T47D (cell line): Measurements from ENCODE around the gene CCDC127.
A peak's percentile ranks its signal among the peaks of the same experiment; 100 is the strongest.

Experiments
- DNase-seq, 2 experiments: peaks; one replicate each; pipeline versions ENCODE4 v3.0.0 to v3.0.0-alpha.2; 2011 to 2012; ENCODE audit warnings: low read depth in 1 of 2, low spot score in 1 of 2
- JUND ChIP-seq: IDR thresholded peaks from 2 replicates; pipeline ENCODE4 v1.6.1; 2012; ENCODE audit warnings: low read depth
- in situ Hi-C: cut with HindIII; loops from 2 replicates; pipeline ENCODE4 v1.10.0; 2016; ENCODE audit warnings: low sequenced_read_pairs, low pct_unique_long_range_greater_than_20kb

The CCDC127 gene

DNA sequence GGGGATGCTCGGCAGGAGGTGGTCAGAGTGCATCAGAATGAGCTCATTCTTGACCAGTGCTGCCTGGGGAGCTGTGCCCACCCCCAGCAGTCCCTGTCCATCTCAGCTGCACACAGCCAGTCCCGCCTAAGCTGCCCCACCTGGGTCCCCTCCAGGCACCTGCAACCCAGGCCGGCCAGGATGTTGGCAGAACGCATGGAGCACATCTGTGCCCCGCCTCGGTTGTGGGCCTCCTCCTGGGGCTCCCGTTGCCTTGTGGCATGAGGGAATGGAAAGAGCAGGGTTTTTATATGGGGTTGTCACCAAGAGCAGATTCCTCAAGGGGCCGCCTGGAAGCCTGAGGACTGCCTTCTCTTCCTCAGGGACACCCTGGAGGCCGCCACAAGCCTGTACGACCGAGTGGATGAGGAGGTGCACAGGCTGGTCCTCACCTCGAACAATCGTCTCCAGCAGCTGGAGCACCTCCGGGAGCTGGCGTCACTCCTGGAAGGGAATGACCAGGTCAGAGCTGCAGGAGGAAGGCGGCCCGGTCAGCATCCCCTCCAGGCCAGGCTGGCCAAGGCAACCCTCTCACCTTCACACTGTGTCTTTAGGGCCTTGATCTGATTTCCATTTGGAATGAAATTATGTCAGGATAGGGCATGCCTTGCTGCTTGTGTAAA lies 61.4 kb downstream of the CCDC127 start:
- no peak for TF ChIP-seq JUND
- in situ Hi-C loops = no loop called here
- DNase-seq = no peak

DNA sequence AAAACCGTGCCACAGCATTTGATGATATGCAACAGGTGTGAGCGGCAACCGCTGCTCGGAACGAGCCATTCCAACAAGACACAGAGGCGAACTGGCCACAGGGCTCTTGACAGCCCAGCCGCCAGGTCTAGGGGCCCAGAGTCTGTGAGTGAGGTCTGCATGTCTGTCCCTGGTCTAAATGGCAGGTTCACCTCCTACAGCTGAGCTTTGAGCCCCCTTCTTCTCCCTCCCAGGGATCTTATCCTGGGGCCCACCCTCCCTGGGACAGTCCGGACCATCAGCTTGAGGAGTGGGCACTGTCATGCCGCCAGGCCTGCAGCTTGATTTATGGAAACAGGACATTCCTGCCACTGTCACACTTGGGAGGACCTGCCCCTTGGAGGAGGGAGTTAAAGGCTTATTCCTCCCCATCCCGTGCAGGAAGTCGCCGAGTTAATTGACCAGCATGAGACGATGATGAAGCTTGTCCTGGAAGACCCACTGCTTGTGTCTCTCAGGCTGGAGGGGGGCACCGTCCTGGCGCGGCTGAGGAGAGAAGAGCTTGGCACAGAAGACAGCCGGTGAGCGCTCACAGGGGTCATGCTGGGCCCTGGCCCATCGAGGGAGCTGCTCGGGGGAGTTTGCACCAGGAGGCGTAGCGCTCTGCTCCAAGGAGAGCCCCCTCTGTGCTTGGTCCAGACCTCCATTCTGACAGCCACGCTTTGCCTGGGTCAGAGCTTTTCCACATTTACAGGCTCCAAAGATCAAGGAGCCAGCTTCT lies 62.1 kb downstream of the CCDC127 start:
- no peak for DNase-seq
- in situ Hi-C loops = no loop called here
- TF ChIP-seq JUND = no peak

DNA sequence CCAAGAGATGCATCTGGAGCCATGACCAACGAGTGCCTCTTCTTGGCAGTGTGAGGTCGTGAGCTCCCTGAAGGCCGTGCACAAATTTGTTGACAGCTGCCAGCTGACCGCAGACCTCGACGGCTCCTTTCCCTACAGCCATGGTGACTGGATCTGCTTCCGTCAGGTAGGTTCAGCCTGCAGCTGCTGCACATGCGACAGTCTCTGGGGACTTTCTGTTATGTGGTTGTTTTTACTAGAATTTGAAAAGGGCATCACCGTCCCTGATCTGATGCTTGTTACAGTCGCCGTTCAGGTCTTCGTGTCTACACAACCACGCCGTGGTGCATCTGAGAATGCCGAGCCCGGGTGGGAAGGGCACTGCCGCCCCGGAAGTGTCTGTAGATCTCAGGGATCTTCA lies 63.1 kb downstream of the CCDC127 start:
- DNase-seq = no peak
- in situ Hi-C loops = no loop called here
- TF ChIP-seq JUND = no peak

DNA sequence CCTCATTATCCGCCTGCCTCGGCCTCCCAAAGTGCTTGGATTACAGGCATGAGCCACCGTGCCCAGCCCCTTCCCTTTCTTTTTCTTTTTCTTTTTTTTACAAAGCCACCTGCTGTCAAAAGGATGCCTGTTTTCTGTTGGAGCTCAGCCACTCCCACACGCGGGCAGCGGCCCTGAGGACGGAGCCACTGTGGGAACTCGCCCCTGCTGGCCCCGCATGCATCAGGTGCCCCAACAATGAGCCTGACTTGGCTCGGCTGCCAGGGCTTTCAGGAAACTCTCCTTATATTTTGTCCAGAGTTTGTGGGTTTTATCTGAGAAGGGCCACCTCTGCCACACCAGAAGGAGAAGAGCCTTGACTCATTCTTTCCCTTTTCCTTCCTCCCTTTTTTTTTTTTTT lies 63.7 kb downstream of the CCDC127 start:
- in situ Hi-C loops = no loop called here
- no peak for TF ChIP-seq JUND
- no peak for DNase-seq

DNA sequence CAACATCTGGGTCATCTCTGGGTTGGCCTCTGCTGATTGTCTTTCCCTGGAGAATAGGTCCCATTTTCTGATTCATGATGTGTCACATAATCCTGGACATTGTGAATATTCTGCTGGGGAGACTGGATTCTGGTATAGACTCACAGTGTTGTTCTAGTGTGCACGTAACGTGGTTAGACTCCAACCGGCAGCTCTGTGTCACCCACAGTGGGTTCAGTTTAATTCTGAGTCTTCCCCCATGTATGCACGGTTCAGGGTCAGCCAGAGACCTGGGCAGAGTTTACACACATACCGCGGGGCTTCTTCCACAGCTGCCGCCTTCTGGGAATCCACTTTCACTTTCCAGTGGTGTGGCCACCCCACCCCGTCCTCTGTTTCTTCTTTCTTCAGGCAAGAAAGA lies 64.7 kb downstream of the CCDC127 start:
- no peak for TF ChIP-seq JUND
- in situ Hi-C loops = no loop called here
- no peak for DNase-seq

DNA sequence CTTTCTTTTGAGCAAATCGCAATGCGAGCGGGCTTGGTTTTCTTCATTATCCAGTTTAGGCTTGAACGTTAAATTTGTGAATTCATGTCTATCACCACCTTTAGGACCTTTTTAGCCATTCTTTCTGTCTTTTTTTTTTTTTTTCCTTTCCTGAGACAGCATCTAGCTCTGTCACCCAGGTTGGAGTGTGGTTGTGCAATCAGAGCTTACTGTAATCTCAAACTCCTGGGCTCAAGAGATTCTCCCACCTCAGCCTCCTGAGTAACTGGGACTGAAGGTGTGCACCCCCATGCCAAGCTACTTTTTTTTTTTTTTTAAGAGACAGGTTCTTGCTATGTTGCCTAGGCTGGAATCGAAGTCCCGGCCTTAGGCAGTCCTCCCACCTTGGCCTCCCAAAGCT lies 65.9 kb downstream of the CCDC127 start:
- in situ Hi-C loops = no loop called here
- no peak for TF ChIP-seq JUND
- no peak for DNase-seq

DNA sequence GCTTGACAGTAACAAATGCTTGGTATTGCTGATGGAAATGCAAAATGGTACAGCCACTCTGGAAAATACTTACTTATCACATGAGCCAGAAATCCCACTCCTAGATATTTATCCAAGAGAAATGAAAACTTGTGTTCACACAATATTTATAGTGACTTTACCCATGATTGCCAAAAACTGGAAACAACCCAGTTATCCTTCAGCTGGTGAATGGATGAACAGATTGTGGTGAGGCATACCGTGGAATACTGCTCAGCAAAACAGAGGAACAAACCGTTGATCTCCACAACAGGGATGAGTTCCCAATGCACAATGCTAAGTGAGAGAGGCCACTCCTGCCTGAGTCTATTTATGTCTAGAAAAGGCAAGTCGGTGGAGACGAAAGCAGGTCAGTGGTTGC lies 67.2 kb downstream of the CCDC127 start:
- in situ Hi-C loops = no loop called here
- TF ChIP-seq JUND = no peak
- DNase-seq = no peak

DNA sequence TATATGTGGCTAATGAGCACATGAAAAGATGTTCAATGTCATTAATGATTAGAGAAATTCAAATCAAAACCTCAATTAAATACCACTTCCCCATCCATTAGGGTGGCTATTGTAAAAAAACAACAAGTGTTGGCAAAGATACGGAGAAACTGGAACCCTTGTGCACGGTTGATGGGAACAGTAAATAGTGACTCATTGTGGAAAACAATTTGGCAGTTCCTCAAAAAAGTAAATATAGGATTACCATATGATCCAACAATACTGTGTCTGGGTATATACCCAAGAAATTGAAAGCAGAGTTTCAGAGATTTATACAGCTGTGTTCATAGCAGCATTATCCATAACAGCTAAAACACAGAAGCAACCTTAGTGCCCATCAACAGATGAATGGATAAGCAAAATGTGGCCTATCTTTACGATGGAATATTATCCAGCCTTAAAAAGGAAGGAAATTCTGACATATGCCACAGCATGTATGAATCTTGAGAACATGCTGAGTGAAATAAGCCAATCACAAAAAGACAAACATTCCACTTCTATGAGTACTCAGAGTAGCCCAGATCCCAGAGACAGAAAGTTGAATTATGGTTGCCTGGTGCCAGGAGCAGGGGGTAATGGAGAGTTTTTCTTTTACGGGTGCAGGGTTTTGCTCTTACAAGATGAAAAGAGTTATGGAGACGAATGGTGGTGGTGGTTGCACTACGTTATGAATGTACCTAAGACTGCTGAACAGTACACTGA lies 68.0 kb downstream of the CCDC127 start:
- DNase-seq = peak in 1 of 2 experiments; percentile 76
- in situ Hi-C loops = no loop called here
- TF ChIP-seq JUND = no peak; the same call in 1 of the 2 replicates

DNA sequence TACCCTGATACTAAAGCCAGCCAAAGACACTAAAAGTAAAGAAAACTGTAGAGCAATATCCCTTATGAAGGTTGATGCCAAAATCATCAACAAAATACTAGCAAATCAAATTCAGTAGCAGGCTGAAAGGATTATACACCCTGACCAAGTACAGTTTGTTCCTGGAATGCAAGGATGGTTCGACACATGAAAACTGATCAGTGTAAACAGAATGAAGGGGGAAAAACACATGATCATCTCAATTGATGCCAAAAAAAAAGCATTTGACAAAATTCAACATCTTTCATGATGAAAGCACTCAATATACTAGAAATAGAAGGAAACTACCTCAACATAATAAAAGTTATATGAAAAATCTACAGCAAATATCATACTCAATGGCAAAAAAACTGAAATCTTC lies 70.2 kb downstream of the CCDC127 start:
- no peak for DNase-seq
- in situ Hi-C loops = no loop called here
- TF ChIP-seq JUND = no peak
